GM18520 (cell line): ENCODE measurements around the gene HAAO.

Experiments
- ATAC-seq: cut with Tn5 transposase; IDR thresholded peaks from one replicate; pipeline ENCODE4 v1.9.1; 2021; ENCODE audit not compliant: unreplicated experiment

Gene HAAO

DNA sequence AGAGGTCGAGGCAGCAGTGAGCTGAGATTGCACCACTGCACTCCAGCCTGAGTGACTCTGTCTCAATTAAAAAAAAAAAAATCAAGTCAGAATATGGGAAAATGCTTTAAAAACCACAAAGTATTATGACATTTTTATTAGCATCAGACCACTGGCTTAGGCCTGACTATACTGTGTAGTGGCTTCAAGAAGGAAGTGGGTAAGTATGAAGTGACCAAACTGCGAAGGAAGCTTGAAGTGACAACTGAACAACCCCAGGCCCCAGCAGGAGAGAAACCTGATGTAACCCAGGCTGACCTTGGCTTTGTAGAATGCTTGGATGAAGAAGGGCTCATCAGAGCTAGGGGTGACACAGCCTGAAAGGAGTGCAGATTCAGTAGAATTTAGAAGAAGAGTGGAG, 21.4 kb upstream of the HAAO start:
- no peak for ATAC-seq

DNA sequence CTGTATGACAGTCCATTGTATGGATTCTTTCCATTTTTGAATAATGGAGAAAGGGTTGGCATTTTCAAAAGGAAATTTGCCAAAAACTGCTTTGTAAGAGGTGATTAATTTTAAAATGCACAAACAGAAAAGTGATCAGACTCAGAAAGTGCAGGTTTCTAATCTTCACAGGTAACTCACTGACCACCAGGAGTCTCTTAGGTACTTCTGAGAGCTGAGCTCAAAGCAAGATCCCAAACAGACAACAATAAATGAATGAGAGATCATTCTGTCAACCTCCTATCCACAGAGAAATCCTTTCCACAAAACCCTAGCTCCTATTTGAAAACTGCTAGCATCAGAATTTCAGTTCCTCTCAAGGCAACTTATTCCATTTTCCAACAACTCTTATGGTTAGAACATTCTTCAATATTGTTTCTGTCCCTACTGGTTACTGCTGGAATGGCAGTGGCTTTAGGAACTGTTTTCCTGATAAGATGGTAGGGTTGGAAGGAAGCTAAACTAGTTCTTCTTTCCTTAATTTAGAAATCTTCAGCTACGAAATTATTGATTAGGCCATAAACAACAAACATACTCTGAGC, 20.6 kb upstream of the HAAO start:
- no peak for ATAC-seq

DNA sequence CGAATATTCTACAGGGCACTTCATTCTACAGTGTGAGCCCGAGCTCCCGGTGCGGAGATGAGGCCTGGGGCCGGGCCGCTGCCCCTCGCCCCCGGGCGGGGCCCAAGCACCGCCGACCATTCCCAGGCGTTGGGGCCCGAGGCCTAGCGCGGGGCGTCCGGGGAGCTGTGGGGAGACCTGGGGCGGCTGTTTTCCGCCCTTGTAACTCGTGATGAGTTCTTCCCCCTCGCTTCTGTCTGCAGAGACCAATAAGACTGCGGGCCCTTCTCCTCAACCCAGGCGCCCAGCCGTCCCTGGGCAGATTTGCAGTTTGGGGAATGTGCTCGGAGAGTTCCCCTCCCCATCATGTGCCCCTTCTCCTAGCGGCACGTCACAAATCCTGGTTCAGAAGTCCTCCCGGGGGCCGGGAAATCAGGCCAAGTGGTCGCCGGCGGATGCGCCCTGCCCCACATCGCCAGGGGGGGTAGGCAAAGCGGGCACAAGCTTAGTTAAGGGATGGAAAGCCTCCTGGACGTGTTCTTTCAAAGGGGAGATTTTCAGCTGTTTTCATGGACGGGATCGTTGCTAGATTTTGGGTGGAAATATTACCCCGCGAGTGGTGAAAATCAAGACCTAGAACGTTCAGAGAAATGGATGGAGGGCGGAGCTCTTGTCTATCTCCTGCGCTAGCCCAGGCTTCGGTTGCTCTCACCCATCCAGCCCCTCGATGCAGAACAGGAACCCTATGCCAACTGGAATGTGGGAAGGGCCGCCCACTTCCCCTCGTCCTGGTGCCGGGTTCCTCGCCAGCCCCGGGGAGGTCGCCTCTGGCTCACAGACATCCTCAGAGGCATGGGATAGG, 18.8 kb upstream of the HAAO start:
- no peak for ATAC-seq

DNA sequence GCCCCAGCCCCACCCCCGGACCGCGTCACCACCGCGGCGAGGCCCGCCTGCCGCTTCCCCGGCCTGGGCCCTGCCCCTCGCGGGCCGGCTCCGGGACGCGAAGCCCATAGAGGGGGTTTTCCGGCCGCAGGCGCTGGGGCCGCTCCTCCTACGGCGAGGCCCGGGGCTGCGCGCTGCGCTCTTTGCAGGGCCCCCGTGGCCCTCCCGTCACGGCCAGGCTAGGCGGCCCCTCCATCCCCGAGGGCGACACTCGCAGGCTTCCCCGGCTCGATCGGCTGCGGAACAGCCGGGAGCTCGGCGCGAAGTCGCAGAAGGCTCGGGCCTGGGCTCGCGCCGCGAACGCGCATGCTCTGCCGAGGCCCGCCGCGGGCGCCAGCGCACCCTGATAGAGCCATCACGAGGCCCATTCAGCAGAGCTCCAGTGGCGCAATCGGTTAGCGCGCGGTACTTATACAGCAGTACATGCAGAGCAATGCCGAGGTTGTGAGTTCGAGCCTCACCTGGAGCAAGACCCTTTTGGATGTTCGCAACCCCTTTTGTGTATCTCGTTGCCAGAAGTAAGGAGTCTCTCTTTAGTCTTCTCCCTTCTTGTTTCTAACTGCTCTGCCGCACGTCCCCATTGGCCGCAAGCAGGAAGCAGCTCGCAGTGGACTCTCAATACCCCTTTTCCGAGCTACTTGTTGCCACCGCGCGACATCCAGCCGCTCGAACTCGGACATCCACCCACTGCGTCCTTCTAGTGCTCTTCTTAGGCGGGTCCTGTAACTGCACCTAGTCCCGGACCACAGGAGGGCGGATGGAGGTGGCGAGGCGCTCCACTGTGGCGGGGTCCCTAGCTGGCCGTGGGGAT, 18.0 kb upstream of the HAAO start:
- ATAC-seq = peak; percentile 68

DNA sequence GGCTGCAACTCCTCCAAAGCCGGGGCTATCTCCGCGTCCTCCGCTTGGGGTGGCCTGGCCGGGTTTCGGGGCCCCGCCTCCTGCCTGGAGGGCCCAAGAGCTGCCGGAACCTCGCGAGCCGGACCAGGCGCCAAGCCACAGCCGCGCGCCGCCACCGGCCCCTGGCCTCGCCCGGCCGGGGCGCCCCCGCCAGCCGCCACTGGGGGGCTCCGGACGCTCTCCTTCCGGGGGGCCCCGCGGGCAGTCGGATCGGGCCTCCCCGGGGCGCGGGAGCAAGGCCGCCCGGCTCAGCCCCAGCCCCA, 17.4 kb upstream of the HAAO start:
- ATAC-seq = peak; percentile 34

DNA sequence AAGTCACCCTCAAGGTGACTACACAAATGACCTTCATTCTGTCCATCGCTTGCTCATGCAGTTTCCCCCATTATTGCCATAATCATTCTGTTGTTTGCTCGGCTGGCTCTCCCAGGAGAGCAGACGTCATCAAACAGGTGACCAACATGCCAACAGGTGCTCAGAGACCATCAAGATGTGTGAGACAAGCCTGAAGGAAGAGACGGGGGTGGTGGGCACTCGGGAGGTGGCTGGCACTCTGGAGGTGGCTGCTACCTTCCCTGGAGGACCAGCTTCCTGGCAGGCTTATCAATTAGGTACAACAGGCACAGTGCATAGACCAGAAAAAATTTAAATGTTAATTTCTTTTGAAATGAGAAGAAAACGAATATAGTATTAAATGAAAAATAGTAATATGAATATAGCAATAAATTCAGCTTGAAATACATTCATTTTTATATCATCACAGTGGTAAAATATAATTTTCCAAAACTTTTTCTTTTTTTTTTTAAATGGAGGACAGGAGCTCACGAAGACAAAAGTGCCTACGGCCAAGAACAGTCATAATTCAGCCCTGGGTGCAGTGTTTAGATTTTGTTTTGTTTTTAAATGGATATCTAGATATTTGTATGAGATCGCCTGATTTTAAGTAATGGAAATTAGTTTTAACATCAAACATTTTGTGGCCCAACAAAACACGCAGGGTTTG, 16.9 kb upstream of the HAAO start:
- ATAC-seq = no peak

DNA sequence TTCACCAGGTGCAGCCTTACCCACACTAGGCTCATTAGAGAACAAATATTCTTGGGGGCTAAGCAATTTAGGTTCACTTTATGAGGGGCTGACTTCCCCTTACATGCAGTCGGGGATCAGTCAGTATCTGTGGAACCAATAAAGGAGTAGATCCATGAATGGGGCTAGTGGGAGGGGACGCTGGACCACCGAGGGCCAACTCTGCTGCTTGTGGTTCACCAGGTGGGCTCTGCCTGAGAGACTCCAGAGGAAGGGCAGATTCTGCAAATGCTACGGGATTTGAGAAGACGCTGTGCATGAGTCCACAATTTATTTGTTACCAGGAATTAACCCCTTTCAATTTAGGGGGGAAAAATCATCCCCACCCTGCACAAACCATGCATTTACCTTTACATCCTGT, 15.9 kb upstream of the HAAO start:
- no peak for ATAC-seq

DNA sequence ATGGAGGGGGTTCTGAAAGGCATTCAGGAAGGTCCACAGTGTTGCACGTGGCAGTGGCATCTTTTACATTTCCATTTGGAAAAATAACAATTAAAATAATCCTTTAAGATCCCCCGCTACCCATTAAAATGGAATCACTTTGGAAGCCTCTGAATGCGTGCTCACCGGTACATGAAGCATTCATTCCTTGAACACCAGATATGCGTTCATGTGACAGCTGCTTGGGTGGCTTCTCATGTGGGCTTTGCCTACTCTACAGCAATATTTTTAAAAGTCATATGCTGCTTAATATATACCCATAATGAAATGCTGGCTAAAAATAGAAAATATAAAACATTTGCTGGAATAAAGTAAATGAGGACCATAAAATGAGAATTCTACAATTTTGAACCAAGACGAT, 14.4 kb upstream of the HAAO start:
- ATAC-seq = no peak

DNA sequence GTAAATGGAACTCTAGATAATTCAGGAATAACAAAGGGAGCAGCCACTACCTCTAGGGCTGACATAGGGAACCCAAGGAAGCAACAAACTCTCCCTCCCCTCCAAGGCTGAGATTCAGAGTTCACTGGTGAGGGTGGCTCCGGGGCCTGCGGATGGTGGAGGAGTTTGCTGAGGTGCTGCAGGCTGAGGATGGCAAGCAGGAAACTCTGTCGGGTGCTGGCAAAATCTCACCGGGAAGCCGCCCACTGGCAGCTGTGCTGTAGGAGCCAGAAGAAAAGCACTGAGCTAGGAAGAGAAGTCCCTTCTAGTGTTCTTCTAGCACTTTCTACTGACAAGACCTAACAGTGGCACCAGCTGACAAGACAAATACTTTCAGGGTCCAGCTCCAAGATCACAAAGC, 12.5 kb upstream of the HAAO start:
- ATAC-seq = no peak

DNA sequence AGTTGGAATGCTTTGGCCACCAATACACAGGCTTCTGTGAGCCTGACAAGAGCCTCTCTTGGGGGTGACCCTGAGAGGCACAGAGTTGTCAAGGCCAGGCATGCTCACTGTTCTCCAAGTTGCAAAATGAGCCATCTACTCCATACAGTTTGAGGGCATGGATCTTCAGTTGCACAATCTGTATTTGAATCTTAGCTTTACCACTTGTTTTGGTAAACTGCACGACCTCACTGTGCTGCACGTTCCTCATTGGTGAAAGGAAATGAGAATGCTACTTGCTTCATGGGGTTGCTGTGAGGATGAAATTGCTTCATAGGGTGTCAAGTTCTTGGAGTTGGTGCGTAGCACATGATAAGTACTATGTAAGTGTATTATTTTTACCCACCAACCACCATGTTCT, 12.0 kb upstream of the HAAO start:
- ATAC-seq = no peak

DNA sequence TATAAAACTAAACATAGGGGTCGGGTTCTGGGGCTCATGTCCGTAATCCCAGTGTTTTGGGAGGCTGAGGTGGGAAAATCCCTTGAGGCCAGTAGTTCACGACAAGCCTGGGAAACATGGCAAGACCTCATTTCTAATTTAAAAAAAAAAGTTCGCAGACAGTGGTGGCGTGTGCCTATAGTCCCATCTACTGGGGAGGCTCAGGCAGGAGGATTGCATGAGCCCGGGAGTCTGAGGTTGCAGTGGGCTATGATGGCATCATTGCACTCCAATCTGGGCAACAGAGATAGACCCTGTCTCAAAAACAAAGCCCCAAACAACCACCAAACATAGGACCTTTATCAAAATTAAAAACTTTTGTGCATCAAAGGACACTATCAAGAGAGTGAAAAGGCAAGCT, 9.8 kb upstream of the HAAO start:
- ATAC-seq = no peak

DNA sequence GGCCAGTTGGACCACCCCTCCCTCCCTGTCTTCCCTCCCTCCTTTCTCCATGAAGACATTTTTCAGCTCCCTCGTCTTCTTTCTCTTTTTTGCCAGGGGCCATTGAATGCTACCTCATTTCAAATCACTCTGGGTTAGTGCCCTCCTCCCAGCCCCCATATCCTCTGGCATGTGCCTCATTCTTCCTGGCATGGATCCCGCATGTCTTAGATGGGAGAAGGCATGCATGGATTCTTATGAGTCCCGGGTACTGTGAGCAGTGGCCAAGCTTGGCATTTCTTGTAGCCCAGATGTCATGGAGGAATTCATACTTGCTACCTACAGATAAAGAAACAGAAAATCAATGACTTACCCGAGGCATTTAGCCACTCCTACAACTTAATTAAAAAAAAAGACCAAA, 9.0 kb upstream of the HAAO start:
- no peak for ATAC-seq

DNA sequence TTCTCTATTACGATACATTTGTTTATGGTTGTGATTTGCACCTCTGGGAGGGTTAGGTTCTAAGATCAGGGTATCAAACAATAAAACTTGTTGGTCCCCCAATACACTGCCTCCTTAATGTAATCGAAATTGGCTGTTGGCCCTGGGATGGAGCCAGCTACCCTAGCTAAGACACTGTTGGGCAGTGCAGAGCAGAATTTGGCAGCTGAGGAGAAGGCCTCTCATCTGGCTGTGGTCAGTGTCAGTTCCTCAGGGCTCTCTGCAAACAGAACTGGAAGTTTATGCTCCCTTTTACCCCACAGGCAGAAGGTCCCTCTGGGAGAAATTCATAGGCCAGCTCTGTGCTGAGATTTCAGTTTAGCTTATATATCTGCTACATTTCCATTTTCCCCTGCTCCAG, 8.6 kb upstream of the HAAO start:
- ATAC-seq = no peak

DNA sequence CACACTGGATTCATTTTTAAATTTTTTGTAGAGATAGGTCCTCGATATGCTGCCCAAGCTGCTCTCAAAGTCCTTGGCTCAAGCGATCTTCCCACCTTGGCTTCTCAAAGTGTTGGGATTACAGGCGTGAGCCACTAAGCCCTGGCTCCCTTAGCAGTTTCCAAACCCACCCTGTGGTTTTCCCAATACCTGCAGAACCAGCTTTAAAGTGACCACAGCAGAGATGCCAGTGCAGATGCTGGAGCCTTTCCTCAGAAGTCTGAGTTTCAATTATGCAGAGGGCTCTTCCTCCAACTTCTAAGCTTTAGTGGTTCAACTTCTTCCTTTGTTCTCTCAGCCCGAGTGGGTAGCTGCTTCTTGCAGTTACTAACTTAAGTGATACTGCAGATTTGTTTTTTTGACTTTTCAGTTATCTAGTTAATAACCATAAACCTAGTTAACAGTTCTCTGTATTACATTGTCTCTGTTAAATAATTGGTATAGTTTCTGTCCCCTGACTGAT, 8.1 kb upstream of the HAAO start:
- no peak for ATAC-seq

DNA sequence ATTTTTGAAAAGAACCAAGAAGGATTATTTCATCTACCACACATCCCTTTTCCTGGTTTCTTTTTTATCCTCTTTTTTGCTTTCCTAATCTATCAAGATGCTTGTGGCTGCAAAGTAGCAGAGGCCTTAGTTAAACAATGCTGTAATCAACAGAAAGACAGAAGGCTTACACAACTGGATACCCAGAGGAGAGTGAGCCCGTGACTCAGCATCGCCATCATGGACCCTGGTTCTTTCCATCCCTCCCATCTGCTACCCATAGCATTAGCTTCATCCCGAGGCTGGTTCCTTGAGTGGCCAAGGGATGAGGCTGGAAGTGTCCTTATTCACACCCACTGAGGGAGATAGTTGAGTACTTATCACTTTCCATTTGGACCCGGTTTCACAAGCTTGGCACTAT, 7.5 kb upstream of the HAAO start:
- no peak for ATAC-seq

DNA sequence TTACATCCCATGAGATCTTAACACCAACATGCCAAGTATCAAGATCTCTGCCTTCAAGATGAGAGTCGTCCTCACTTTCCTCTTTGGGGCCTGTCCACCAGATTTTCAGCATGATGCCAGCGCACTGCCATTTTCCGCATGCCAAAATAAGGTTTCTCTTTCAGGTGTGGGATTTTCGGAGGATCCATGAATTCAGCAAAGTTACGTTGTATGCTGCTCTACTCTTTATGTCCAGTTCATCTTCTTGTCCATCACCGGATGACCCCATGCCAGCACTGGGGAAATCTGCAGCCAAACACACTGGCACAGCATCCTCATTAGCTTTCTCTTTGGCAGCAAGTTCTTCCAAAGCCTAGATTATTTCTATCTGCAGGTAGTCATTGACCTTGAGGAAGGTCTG, 4.9 kb upstream of the HAAO start:
- no peak for ATAC-seq

DNA sequence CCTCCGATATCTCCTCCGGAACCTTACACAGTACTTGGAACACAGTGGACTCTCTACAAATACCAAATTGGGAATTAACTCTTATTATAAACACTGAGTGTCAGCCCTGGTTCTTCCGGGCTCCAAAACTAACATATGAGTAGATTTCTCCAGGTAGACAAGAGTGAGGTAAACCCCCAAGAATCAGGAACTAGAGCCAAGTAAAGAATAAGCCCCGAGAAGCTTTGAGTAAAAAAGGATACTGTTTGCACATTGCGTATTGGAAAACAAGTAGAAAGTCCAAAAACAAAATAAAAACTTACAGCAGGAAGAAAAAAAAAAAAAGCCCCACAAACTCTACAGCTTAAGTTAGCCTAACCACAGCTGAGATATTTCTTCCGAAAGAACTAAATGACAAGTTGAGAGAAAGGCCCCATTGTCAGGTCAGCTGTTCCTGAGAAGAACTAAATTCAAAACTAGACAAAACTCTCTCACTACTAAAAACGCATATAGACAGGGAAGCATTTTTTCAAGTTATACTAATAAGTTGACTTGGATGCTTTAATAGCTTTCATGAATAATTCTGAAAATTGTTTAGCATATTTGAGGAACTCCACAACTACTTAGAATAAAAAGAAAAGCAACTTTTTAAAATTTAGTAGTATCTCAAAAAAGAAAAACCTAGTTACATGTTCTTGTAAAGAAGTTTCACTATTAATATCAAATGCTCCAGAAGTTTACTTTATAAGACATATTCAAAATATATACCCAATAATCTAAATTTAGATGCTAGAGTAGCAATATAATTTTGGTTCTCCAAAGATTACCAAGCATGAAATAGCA, 4.3 kb upstream of the HAAO start:
- peak; percentile 47 for ATAC-seq

DNA sequence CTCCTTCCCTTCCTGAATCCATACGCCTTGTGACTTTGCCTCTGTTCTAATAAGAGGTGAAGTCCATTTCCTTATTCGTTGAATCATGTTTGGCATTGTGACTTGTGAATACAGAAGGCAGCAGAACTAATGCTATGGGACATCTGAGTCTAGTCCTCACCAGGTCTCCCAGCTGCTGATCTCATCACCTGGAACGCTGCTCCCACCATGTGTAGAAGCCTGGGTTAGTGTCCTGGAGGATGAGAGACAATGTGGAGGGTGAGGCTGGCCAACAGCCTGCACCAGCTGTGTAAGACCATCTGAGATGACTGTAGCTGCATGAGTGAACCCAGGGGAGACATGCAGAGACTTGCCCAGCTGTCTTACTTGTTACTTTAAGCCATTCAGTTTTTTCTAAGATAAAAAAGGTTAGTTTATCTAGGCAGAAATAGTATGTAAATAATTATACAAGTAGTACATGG, 3.5 kb upstream of the HAAO start:
- peak; percentile 43 for ATAC-seq

DNA sequence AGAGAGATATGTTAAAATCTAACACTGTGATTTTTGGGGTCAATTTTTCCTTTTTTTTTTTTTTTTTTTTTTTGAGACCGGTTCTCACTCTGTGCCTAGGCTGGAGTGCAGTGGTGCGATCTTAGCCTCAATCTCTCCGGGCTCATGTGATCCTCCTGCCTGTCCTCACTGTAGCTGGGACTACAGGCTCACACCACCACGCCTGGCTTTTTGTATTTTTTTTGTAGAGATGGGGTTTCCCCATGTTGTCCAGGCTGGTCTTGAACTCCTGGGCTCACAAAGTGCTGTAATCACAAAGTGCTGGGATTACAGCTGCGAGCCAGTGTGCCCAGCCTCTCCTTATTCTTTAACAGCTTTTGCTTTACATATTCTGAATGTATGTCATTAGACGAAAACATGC, 2.9 kb upstream of the HAAO start:
- no peak for ATAC-seq

DNA sequence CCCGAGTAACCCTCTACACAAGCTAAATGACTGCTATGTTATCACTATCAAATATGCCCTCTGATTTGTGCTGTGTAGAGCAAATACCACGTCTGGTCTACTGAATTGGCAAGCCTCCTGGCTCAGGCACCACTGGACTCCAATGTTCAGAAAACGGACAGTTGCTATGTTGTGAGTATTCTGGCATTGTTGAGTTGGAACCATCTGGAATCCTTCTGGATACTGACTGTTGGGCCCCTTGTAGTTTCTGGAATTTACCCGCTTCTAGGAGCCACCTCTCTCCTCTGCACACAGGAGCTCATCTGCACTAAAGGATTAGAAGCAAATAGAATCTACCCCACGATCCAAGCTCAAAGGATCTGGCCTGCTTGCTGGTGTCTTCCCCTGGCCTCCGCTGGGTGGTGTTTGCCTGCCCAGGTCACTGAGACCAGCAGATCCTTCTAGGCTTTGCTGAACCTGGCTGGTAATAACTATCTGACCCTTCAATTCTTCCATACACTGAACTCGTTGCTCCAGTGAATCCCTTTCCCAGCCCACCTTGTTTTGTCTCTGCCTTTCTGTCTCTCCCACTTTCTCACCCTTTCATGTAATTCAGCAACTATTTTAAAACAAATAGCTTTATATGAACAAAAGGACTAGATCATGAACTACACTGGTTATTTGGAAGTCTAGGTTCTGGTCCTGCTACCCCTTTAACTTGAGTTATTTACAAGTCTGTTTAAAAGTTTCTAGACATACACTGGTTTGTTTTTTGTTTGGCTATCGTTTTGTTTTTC, 2.1 kb upstream of the HAAO start:
- no peak for ATAC-seq
